GM19463 (cell line): Measurements from ENCODE around the gene SLC32A1.

Experiments used
- ATAC-seq: cut with Tn5 transposase; IDR thresholded peaks from one replicate; pipeline ENCODE4 v1.9.1; 2021; ENCODE audit warnings: mild to moderate bottlenecking, moderate library complexity; ENCODE audit not compliant: unreplicated experiment

The SLC32A1 gene

DNA sequence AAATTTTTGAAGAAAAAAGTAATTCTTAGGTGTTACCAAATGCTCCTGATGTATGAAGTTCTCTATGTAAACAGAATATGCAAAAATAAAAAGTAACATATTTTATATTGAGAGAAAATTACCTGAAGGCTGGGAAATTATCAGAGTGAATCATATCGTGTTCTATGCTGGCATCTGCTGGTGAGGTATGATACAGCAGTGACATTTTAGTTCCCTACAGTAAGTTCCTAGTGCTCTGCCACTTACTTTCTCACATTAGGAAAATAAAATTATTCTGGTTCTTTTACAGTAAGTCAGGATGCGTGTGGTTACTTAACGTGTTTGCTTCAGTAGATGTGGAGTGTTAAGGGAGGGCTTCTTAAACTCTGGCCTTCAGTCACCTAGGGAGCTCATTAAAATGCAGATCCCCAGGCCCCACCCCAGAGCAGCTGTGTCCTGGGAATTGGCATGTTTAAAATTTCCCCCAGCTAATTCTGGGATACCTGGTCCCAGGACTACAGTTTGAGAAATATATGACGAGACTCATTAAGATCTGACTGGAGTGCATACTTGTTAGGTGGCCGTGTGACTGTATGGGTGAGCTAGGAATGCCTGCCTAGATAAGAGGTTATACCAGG lies 27.2 kb downstream of the SLC32A1 start:
- no peak for ATAC-seq

- no peak for ATAC-seq
Observed at GRCh38 chr20:38752029-38752428, 27.7 kb downstream of the SLC32A1 start.

DNA sequence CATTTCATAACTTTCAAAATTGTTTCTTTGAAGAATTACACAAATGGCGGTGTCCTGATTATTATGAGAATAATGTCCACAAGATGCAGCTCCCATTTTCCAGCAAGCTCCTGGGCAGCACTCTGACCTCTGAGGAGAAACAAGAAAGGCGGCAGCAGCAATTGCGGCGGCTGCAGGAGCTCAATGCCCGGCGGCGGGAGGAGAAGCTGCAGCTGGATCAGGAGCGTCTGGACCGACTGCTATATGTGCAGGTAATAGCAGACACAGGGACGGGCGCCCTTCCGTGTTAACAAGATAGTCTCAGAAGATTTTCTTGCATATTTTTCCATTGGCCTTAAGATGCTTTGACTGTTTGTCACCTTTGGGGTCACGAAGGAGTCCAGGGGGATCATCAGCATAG lies 30.6 kb downstream of the SLC32A1 start:
- ATAC-seq = no peak

DNA sequence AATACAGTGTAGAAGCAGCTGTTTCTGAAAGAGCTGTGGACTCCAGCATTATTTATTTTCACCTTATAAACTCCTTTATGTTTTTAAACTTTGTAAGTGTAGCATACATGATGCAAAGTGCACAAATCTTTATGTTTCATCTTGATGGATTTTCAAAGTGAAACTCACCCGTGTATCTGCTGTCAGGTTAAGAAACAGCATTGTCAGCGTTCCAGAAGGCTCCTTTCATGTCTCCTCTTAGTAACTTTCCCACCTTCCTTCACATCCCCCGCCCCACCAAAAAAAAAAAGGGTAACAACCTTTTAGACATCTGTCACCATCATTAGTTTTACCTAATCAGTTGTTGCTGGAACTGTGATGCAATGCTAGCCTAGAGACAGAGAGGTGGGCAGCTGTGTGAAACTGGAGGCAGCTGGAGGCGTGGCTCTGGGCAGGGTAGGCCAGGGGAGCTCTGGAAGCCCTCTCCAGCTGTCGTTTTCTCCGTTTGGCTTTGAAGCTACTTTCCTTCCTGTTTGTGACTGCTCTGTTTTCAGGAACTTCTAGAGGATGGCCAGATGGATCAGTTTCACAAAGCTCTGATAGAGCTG lies 31.1 kb downstream of the SLC32A1 start:
- no peak for ATAC-seq

DNA sequence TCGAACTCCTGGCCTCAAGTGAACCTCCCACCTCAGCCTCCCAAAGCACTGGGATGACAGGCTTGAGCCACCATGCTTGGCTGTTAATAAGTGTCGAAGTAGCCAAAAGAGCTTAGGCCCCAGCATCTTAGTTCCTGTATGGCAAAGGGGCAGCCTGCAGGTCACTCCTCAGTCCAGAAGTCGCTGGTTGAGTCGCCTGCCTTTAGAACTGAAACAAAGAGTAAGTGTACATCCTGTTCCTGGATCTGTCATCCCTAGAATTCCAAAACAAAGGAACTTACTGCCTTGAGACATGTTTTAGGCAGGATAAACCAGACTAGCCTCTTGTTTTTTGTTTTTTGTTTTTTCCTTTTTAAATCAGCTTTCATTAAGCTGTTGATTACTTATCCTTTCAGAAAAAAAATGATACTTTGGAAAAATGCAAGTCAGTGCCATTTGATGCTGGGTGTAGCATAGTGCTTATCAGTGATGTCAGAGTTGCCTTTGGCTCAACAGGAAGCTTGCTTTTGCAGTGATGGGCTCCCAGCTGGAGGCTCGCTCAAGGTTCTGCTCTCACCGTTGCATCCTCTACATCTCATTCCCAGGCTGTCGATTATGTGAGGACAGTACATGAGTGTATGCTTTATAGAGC lies 33.0 kb downstream of the SLC32A1 start:
- ATAC-seq = no peak

- ATAC-seq = no peak
Observed at GRCh38 chr20:38759106-38759505, 34.8 kb downstream of the SLC32A1 start.

- ATAC-seq = no peak
Observed at GRCh38 chr20:38760978-38761377, 36.7 kb downstream of the SLC32A1 start.

DNA sequence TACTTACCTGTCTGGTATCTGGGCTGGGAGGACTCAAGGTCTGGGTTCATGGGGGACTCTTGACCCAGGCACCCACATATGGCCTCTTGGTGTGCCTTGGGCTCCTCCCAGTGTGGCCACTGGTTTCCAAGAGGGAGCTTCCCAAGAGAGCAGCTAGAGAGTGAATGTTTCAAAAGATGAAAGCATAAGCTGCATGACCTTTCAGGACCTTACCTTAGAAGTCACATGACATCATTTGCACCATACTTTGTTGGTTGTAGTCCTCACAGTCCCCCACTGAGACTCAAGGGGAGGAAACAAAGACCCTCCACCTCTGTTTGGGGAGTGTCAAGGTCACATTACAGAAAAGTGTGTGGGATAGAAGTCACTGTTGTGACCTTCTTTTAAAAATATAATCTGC lies 37.9 kb downstream of the SLC32A1 start:
- no peak for ATAC-seq

DNA sequence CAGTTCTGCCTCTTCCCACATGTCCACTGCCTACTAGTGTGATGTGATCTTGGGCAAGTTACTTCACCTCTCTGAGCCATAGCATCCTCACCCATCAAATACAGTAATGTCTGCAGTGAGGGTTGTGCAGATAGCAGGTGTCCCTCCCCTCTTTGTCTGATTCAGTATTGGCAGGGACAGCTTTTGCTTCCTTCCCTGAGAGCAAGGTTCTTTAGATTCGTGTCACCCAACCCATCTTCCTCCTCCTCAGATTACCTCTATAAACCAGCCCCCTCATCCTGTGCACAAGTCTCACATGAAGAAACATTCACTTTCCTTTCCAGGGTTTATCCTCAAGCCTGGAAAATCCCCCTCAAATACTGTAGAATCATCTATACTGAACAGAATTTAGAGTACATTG lies 39.3 kb downstream of the SLC32A1 start:
- no peak for ATAC-seq

GRCh38 chr20:38764567-38765318 lies 40.5 kb downstream of the SLC32A1 start:
- no peak for ATAC-seq

DNA sequence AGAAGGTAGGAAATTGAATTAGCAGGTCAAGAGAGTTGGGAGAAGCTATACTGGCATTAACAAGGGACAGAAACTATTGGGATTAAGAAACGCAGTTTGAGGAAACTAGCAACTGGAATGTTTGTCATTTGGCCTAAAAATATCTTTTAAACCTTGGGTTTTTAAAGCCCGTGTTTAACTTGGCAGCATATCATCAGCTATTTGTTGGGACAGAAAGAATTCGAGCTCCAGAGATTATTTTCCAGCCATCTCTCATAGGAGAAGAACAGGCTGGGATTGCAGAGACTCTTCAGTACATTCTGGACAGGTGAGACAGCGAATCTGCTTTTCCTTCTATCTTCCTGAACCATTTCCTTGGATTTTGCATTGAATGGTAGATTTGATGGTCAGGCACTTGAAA lies 41.8 kb downstream of the SLC32A1 start:
- no peak for ATAC-seq

GRCh38 chr20:38769376-38770295 lies 45.4 kb downstream of the SLC32A1 start:
- ATAC-seq = no peak

DNA sequence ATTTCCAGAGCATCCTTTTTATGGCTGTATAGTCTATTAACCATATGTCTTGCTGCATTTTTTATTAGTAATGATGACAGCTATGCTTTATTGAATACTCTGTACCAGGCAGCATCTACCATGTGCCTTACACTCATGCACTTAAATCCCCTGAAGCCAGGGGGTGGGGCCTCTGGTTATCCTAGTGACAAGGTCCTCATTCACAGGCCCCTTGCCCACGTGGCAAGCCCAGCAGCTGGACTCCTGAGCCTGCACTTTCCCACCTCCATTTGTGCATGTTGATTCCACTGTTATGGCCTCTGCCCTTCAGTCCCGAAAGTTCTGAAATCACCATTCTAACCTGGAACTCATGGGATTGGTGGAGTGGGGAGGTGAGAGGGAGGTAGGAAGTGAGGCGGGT lies 46.3 kb downstream of the SLC32A1 start:
- no peak for ATAC-seq

DNA sequence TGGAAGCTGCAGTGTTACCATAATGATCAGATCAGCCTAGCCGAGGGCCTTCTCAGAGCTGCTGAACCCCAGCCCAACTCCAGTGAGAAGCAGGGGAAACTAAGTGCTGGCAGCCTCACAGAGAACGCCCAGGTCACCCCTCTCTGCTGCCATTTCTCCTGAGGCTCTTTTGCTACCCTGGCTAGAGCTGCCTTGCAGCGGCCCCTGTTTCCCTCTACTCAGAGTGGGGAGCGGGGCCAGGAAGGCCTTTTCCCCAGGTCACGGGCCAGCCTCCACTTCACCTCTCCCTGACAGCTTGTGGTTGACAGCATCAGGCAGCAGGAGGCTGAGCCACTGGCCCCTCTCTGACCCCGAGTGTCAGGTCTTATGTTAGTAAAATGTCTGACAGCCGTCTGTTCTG lies 46.7 kb downstream of the SLC32A1 start:
- no peak for ATAC-seq

GRCh38 chr20:38771621-38772020 lies 47.3 kb downstream of the SLC32A1 start:
- no peak for ATAC-seq

GRCh38 chr20:38774167-38774566 lies 49.9 kb downstream of the SLC32A1 start:
- ATAC-seq = no peak

- ATAC-seq = no peak
Observed at GRCh38 chr20:38776363-38776762, 52.1 kb downstream of the SLC32A1 start.
